Liver (tissue), 9 donors: ENCODE results near the gene UBQLN1. TPM values are rescaled to one million over a fixed set of nuclear protein-coding genes. Genes with fewer than 3 reads are reported as not detected.

Experiments
- DNase-seq: peaks from one replicate; pipeline ENCODE4 v3.0.0-alpha.2; 2017; ENCODE audit warnings: low spot score
- H3K27ac ChIP-seq, 2 donors: one replicate each; pipeline ENCODE4 v1.7.0; 2013; ENCODE audit warnings: inconsistent platforms in 2 of 2, low read length in 2 of 2, control low read depth in 1 of 2, low read depth in 1 of 2, mild to moderate bottlenecking in 1 of 2
- H3K27me3 ChIP-seq, 4 donors: one replicate each; pipeline versions ENCODE4 v1.6.1 to v1.7.0; 2013; ENCODE audit warnings: low read length in 3 of 4, inconsistent platforms in 1 of 4, mild to moderate bottlenecking in 1 of 4, moderate library complexity in 1 of 4; ENCODE audit not compliant: control insufficient read depth in 4 of 4, insufficient read depth in 4 of 4
- H3K36me3 ChIP-seq, 4 donors: one replicate each; pipeline versions ENCODE4 v1.6.1 to v1.7.0; 2013; ENCODE audit warnings: low read length in 3 of 4, mild to moderate bottlenecking in 3 of 4, low read depth in 1 of 4, moderate library complexity in 1 of 4; ENCODE audit not compliant: control insufficient read depth in 4 of 4, insufficient read depth in 3 of 4
- H3K4me1 ChIP-seq, 4 donors: one replicate each; pipeline versions ENCODE4 v1.6.1 to v1.7.0; 2013; ENCODE audit warnings: low read length in 3 of 4, mild to moderate bottlenecking in 3 of 4, moderate library complexity in 1 of 4; ENCODE audit not compliant: control insufficient read depth in 4 of 4, insufficient read depth in 4 of 4
- H3K4me3 ChIP-seq, 3 donors: one replicate each; pipeline versions ENCODE4 v1.6.1 to v1.7.0; 2013; ENCODE audit warnings: low read length in 3 of 3, control low read depth in 1 of 3, low read depth in 1 of 3, mild to moderate bottlenecking in 1 of 3
- H3K9ac ChIP-seq, 2 donors: one replicate each; pipeline ENCODE4 v1.7.0; 2013; ENCODE audit warnings: low read length in 2 of 2, mild to moderate bottlenecking in 2 of 2, moderate library complexity in 2 of 2, control low read depth in 1 of 2, low read depth in 1 of 2
- H3K9me3 ChIP-seq, 4 donors: one replicate each; pipeline versions ENCODE4 v1.6.1 to v1.7.0; 2013; ENCODE audit warnings: low read length in 3 of 4; ENCODE audit not compliant: control insufficient read depth in 4 of 4
- EGR1 ChIP-seq, 2 donors: IDR thresholded peaks; 2 replicates each; pipeline ENCODE4 v1.6.1; 2016 to 2018; ENCODE audit warnings: antibody characterized with exemption in 2 of 2, low read depth in 2 of 2
- FOXA1 ChIP-seq: IDR thresholded peaks from 2 replicates; pipeline ENCODE4 v1.6.1; 2016; ENCODE audit warnings: antibody characterized with exemption
- FOXA2 ChIP-seq: IDR thresholded peaks from 2 replicates; pipeline ENCODE4 v1.6.1; 2016; ENCODE audit warnings: antibody characterized with exemption
- GABPA ChIP-seq, 2 donors: IDR thresholded peaks in 1 of 2; conservative IDR thresholded peaks in 1 of 2; 2 replicates each; pipeline ENCODE4 v1.6.1; 2016; ENCODE audit warnings: antibody characterized with exemption in 2 of 2, mild to moderate bottlenecking in 1 of 2, moderate library complexity in 1 of 2
- HNF4A ChIP-seq, 2 donors: conservative IDR thresholded peaks; 2 replicates each; pipeline ENCODE4 v1.6.1; 2016; ENCODE audit warnings: antibody characterized with exemption in 2 of 2, mild to moderate bottlenecking in 2 of 2
- JUND ChIP-seq, 2 donors: IDR thresholded peaks; 2 replicates each; pipeline ENCODE4 v1.6.1; 2016; ENCODE audit warnings: antibody characterized with exemption in 2 of 2
- NR2F2 ChIP-seq: IDR thresholded peaks from 2 replicates; pipeline ENCODE4 v1.6.1; 2016; ENCODE audit warnings: antibody characterized with exemption
- RXRA ChIP-seq, 2 donors: IDR thresholded peaks; 2 replicates each; pipeline ENCODE4 v1.6.1; 2017 to 2018; ENCODE audit warnings: antibody characterized with exemption in 2 of 2, mild to moderate bottlenecking in 1 of 2
- SP1 ChIP-seq: IDR thresholded peaks from 2 replicates; pipeline ENCODE4 v1.6.1; 2018; ENCODE audit warnings: antibody characterized with exemption, mild to moderate bottlenecking
- TAF1 ChIP-seq: conservative IDR thresholded peaks from 2 replicates; pipeline ENCODE4 v1.6.1; 2016; ENCODE audit warnings: antibody characterized with exemption, mild to moderate bottlenecking
- YY1 ChIP-seq: IDR thresholded peaks from 2 replicates; pipeline ENCODE4 v1.6.1; 2016; ENCODE audit warnings: antibody characterized with exemption, mild to moderate bottlenecking
- ZBTB33 ChIP-seq: IDR thresholded peaks from 2 replicates; pipeline ENCODE4 v1.6.1; 2016; ENCODE audit warnings: antibody characterized with exemption
- WGBS: extraction: QIAGEN DNeasy Blood & Tissue Kit; methylation state at CpG from one replicate; pipeline ENCODE4 v1.1.7; 2013; 5-methylcytosine and 5-hydroxymethylcytosine counted together
- polyA plus RNA-seq, 2 donors: library from polyadenylated mRNA; stranded (reverse) in 1 of 2; unstranded in 1 of 2; fragments of 200-250 nt in 1 of 2; fragments of >200 nt in 1 of 2; fragmentation: Nextera tagmentation in 1 of 2; extraction: Ambion mirVana in 1 of 2; gene quantifications; one replicate each; pipeline versions ENCODE4 v1.2.1 to v1.2.3, GENCODE V29; 2013 to 2015
- total RNA-seq, 2 donors: library from RNA; depleted of rRNA; stranded (reverse); fragments of >200 nt; gene quantifications; one replicate each; pipeline ENCODE4 v1.2.3, GENCODE V29; 2014
- TF ChIP-seq, protein P1 (sequence below): IDR thresholded peaks from 2 replicates; pipeline ENCODE4 v1.6.1; 2016; ENCODE audit warnings: antibody characterized with exemption
- donor health status: healthy.
- donor health status: healthy.
- donor health status: healthy.
- donor health status: healthy.
- donor health status: healthy.

The UBQLN1 gene
- total and polyA plus RNA-seq, 4 donors: 42.7 to 88.8 (median 63.1) TPM

DNA sequence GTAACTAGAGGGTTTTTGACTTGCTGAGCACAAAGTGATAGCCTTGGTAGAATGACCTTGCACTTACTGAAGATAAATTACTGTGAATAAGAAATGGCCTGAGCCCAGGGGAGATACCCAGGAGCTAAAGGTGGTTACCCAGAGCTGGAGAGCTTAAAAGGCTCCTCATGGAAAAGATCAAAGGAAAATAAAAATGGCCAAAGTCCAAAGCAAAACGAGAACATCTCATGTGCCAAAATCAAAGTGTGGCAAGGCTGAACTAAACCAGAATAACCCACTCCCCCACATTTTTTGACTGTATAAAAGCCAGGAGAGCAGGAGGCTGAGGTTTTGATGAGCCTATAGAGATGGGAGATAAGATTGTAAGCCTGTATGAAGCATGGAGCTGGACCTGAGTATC lies 70.4 kb downstream of the UBQLN1 start:
- Histone ChIP-seq H3K27me3 (no peaks in the 10 kb centered on the region), H3K4me3 (no peak overlapping the region), H3K27ac (no peak overlapping the region), H3K9me3 (no peaks in the 10 kb centered on the region), H3K36me3 (no peaks in the 10 kb centered on the region), H3K4me1 (peaks cover 0 to 4% (median 2%) of the 10 kb centered on the region in 4 donors), H3K9ac (no peak overlapping the region)
- TF ChIP-seq GABPA (IDR thresholded peaks at IDR 0.05 in 1 of 2, conservative IDR thresholded peaks at IDR 0.05 in 1 of 2) (no peak), ZBTB33 (no peak), HNF4A (conservative IDR thresholded peaks at IDR 0.05) (peak; percentile 37 to 70)
- DNase-seq: no peak
- WGBS: 28% methylated on average over 1 of the region's 1 CpG

GRCh38 chr9:83636813-83637212 lies 70.9 kb downstream of the UBQLN1 start:
- no peaks in the 10 kb centered on the region for H3K36me3 ChIP-seq
- no peak for TF ChIP-seq RXRA (IDR thresholded peaks at IDR 0.05)
- no peak for TF ChIP-seq YY1
- TF ChIP-seq, protein P1, sequence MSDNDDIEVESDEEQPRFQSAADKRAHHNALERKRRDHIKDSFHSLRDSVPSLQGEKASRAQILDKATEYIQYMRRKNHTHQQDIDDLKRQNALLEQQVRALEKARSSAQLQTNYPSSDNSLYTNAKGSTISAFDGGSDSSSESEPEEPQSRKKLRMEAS: no peak
- TF ChIP-seq SP1: no peak
- TF ChIP-seq ZBTB33: no peak
- no peak for TF ChIP-seq TAF1
- no peak for TF ChIP-seq EGR1 (IDR thresholded peaks at IDR 0.05; ENCODE audit: low read depth in 2 of 2)
- no peak for TF ChIP-seq NR2F2
- no peak for TF ChIP-seq FOXA2
- no peak for TF ChIP-seq FOXA1
- no peak for TF ChIP-seq HNF4A (conservative IDR thresholded peaks at IDR 0.05)

DNA sequence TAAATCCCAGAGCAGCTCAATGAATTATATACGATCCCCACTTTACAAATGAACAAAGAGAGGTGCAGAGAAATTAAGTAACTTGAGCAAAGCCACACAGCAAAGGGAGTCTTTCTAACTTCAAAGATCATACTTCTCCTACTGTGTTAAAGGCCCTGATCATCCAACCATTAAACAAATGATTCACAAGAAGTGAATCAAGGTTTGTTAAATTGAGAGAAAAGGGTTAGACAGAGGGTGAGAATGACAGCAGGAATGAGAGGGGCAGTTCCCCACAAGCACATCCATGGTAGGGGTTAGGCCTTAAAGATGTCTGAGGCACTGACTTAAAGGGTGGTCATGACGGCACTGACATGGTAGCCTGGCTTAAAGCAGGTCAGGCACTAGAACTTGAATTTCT lies 74.1 kb downstream of the UBQLN1 start:
- Histone ChIP-seq H3K9me3 (no peaks in the 10 kb centered on the region), H3K9ac (no peak overlapping the region), H3K27ac (no peak overlapping the region), H3K4me1 (peaks cover 7 to 24% (median 18%) of the 10 kb centered on the region in 4 donors), H3K27me3 (no peaks in the 10 kb centered on the region), H3K4me3 (no peak overlapping the region), H3K36me3 (no peaks in the 10 kb centered on the region)
- WGBS: 95% methylated on average over 2 of the region's 2 CpGs
- DNase-seq: no peak
- TF ChIP-seq YY1: no peak
- TF ChIP-seq JUND (IDR thresholded peaks at IDR 0.05): no peak
- TF ChIP-seq ZBTB33: no peak

More at GRCh38 chr9:83636813-83637212, 70.9 kb downstream of the UBQLN1 start:
- Histone ChIP-seq H3K4me1 (peaks cover 0 to 4% (median 2%) of the 10 kb centered on the region in 4 donors), H3K27ac (no peak overlapping the region), H3K27me3 (no peaks in the 10 kb centered on the region), H3K4me3 (no peak overlapping the region), H3K9ac (no peak overlapping the region), H3K9me3 (no peaks in the 10 kb centered on the region)
- DNase-seq: no peak
